Measurements from ENCODE around the gene TMTC3. TPM values are rescaled to one million over a fixed set of nuclear protein-coding genes. Genes with fewer than 3 reads are reported as not detected.

The TMTC3 gene
- total and polyA plus RNA-seq, 7 donors, result 0.46 to 22.2 (median 14.4) TPM

DNA sequence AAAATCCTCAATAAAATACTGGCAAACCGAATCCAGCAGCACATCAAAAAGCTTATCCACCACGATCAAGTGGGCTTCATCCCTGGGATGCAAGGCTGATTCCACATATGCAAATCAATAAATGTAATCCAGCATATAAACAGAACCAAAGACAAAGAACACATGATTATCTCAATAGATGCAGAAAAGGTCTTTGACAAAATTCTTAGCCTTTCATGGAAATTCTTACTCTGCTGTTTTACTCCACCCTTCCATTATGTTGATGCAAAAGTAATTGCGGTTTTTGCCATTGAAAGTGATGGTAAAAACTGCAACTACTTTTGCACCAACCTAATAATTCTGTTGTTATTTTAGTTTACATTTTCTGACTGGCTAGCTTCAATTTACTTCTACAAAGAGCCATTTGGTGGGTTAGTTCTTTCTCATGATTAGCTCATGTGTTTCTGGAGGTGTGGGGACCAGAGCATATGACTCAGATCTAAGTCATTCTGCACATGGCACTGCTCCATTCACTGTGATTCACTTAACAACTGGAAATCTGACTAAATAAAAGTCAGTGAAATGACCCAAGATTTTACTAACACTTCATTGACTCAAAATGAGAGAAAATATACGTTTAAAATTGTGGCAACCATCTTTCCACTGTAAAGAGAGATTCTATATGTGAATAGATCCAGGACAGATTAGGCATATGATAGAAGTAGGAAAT, 99.9 kb downstream of the TMTC3 start:
- DNase-seq, result peak; percentile 71
- TF ChIP-seq POLR2AphosphoS5 (IDR thresholded peaks at IDR 0.05), result no peak
- no peak for TF ChIP-seq EP300 (IDR thresholded peaks at IDR 0.05)
- TF ChIP-seq, protein P1, sequence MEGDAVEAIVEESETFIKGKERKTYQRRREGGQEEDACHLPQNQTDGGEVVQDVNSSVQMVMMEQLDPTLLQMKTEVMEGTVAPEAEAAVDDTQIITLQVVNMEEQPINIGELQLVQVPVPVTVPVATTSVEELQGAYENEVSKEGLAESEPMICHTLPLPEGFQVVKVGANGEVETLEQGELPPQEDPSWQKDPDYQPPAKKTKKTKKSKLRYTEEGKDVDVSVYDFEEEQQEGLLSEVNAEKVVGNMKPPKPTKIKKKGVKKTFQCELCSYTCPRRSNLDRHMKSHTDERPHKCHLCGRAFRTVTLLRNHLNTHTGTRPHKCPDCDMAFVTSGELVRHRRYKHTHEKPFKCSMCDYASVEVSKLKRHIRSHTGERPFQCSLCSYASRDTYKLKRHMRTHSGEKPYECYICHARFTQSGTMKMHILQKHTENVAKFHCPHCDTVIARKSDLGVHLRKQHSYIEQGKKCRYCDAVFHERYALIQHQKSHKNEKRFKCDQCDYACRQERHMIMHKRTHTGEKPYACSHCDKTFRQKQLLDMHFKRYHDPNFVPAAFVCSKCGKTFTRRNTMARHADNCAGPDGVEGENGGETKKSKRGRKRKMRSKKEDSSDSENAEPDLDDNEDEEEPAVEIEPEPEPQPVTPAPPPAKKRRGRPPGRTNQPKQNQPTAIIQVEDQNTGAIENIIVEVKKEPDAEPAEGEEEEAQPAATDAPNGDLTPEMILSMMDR (IDR thresholded peaks at IDR 0.05), result no peak
- no peak for TF ChIP-seq POLR2A (IDR thresholded peaks at IDR 0.05)
- peak overlapping the region in 3 of 4 donors; percentile 53 to 68 (median 53) for H3K27ac ChIP-seq
- no peaks in the 10 kb centered on the region for H3K9me3 ChIP-seq
- H3K27me3 ChIP-seq, result no peaks in the 10 kb centered on the region
- intact Hi-C loops (cut with DNase I), result loop anchor here (10.0 kb wide), 1 partner anchor 87 kb away; no protein-coding TSS in a partner anchor
- H3K36me3 ChIP-seq, result no peaks in the 10 kb centered on the region
- H3K4me1 ChIP-seq, result peaks cover 0 to 27% (median 10%) of the 10 kb centered on the region in 4 donors
- 89 to 90% methylated on average over 4 of the region's 4 CpGs for WGBS, 2 donors
- no peak overlapping the region for H3K4me3 ChIP-seq

- Histone ChIP-seq H3K36me3 (no peaks in the 10 kb centered on the region), H3K27me3 (no peaks in the 10 kb centered on the region), H3K9me3 (no peaks in the 10 kb centered on the region), H3K27ac (peak overlapping the region in 3 of 4 donors; percentile 53 to 68 (median 53)), H3K4me3 (no peak overlapping the region), H3K4me1 (peaks cover 0 to 27% (median 13%) of the 10 kb centered on the region in 4 donors)
- TF ChIP-seq POLR2A (IDR thresholded peaks at IDR 0.05), result no peak
- TF ChIP-seq, protein P1 (IDR thresholded peaks at IDR 0.05), result no peak
- no peak for TF ChIP-seq EP300 (IDR thresholded peaks at IDR 0.05)
- TF ChIP-seq POLR2AphosphoS5 (IDR thresholded peaks at IDR 0.05), result no peak
- WGBS, 2 donors, result 19 to 48% methylated on average over 1 of the region's 1 CpG
- intact Hi-C loops (cut with DNase I), result loop anchor here (10.0 kb wide), 1 partner anchor 88 kb away; no protein-coding TSS in a partner anchor
- no peak for DNase-seq
These were observed 100.4 kb downstream of the TMTC3 start for GRCh38 chr12:88242571-88242925.

DNA sequence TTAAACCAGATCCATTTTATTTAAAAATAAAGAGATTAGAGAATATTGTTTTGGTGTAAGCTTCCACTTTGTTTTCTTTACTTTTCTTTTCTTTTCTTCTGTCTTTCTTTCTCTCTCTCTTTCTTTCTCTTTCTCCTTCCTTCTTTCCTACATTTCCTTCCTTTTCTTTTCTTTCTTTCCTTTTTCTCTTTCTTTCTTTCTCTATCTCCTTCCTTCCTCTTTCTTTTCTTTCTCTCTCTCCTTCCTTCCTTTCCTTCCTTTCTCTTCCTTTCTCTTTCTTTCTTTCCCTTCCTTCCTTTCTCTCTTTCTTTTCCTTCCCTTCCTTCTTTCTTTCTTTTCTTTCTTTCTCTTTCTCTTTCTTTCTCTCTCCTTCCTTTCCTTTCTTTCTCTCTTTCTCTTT, 100.8 kb downstream of the TMTC3 start:
- no peak for DNase-seq
- Histone ChIP-seq H3K9me3 (no peaks in the 10 kb centered on the region), H3K4me1 (peaks cover 0 to 27% (median 13%) of the 10 kb centered on the region in 4 donors), H3K4me3 (no peak overlapping the region), H3K27ac (peak overlapping the region in 2 of 4 donors; percentile 53), H3K27me3 (no peaks in the 10 kb centered on the region), H3K36me3 (no peaks in the 10 kb centered on the region)
- intact Hi-C loops (cut with DNase I), result loop anchor here (10.0 kb wide), 1 partner anchor 88 kb away; no protein-coding TSS in a partner anchor
- TF ChIP-seq EP300 (IDR thresholded peaks at IDR 0.05), result no peak
- no peak for TF ChIP-seq POLR2AphosphoS5 (IDR thresholded peaks at IDR 0.05)
- TF ChIP-seq POLR2A (IDR thresholded peaks at IDR 0.05), result no peak
- TF ChIP-seq, protein P1 (IDR thresholded peaks at IDR 0.05), result no peak

DNA sequence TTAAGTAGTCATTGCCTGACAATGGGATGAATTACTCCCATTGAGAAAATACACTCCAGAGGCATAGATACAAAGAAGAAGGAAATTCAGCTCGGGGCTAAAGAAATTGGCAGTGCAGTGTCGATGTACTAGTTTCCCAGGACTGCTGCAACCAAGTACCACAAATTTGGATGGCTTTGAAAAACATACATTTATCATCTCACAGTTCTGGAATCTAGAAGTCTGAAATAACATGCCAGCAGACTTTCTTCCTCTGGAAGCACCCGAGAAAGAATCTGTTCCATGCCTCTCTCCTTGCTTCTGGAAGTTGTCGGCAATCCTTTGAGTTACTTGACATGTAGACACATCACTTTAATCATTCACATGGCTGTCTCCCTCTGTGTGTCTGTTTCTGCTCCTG, 101.9 kb downstream of the TMTC3 start:
- Histone ChIP-seq H3K27ac (peak overlapping the region in 2 of 4 donors; percentile 18 to 36), H3K27me3 (no peaks in the 10 kb centered on the region), H3K4me1 (peaks cover 0 to 27% (median 13%) of the 10 kb centered on the region in 4 donors), H3K9me3 (no peaks in the 10 kb centered on the region), H3K4me3 (no peak overlapping the region), H3K36me3 (no peaks in the 10 kb centered on the region)
- intact Hi-C loops (cut with DNase I), result loop anchor here (10.0 kb wide), 1 partner anchor 89 kb away; no protein-coding TSS in a partner anchor
- DNase-seq, result no peak
- TF ChIP-seq POLR2A (IDR thresholded peaks at IDR 0.05) (no peak), EP300 (IDR thresholded peaks at IDR 0.05) (no peak), POLR2AphosphoS5 (IDR thresholded peaks at IDR 0.05) (peak in 2 of 4 donors; percentile 72)
- TF ChIP-seq, protein P1 (IDR thresholded peaks at IDR 0.05), result no peak
- WGBS, 2 donors, result 69 to 87% methylated on average over 4 of the region's 4 CpGs
